SK-N-SH treated with all-trans-retinoic acid at 6 μM for 48 hours (cell line): ENCODE measurements around the gene DBX1.

Experiments used
- ARNTL ChIP-seq: fragments of 450-650 bp; formaldehyde crosslinking; IDR thresholded peaks from 2 replicates; pipeline ENCODE4 v1.5.0; 2020; ENCODE audit warnings: low read depth, mild to moderate bottlenecking, moderate library complexity, borderline replicate concordance
- CSDC2 ChIP-seq: fragments of 250-450 bp; sonication (Bioruptor Pico); IDR thresholded peaks from 2 replicates; pipeline ENCODE4 v1.5.0; 2020; ENCODE audit warnings: mild to moderate bottlenecking, moderate library complexity
- CSRNP3 ChIP-seq: fragments of 250-450 bp; sonication (Bioruptor Pico); IDR thresholded peaks from 2 replicates; pipeline ENCODE4 v1.5.1; 2021; ENCODE audit warnings: mild to moderate bottlenecking, moderate library complexity
- ESRRG ChIP-seq: fragments of 250-450 bp; sonication (Bioruptor Pico); IDR thresholded peaks from 2 replicates; pipeline ENCODE4 v1.6.1; 2021; ENCODE audit warnings: mild to moderate bottlenecking
- OSR1 ChIP-seq: fragments of 250-450 bp; sonication (Bioruptor Pico); IDR thresholded peaks from 2 replicates; pipeline ENCODE4 v1.8.0; 2022; ENCODE audit warnings: moderate library complexity, mild to moderate bottlenecking, inconsistent platforms
- POU6F1 ChIP-seq: fragments of 250-450 bp; sonication (Bioruptor Pico); IDR thresholded peaks from 2 replicates; pipeline ENCODE4 v1.8.0; 2021; ENCODE audit warnings: low read depth, mild to moderate bottlenecking, moderate library complexity, borderline replicate concordance
- PPARA ChIP-seq: fragments of 250-450 bp; sonication (Bioruptor Pico); IDR thresholded peaks from 2 replicates; pipeline ENCODE4 v1.5.0; 2020; ENCODE audit warnings: mild to moderate bottlenecking, borderline replicate concordance
- SNAI2 ChIP-seq: fragments of 250-450 bp; sonication (Bioruptor Pico); IDR thresholded peaks from 2 replicates; pipeline ENCODE4 v1.5.0; 2020; ENCODE audit warnings: mild to moderate bottlenecking, moderate library complexity
- TCF4 ChIP-seq: fragments of 250-450 bp; sonication (Bioruptor Pico); IDR thresholded peaks from 2 replicates; pipeline ENCODE4 v1.8.0; 2021; ENCODE audit warnings: mild to moderate bottlenecking, moderate library complexity, borderline replicate concordance
- TOX ChIP-seq: fragments of 250-450 bp; sonication (Bioruptor Pico); IDR thresholded peaks from 2 replicates; pipeline ENCODE4 v1.8.0; 2021; ENCODE audit warnings: mild to moderate bottlenecking, moderate library complexity, borderline replicate concordance
- ZC3H10 ChIP-seq: fragments of 250-450 bp; sonication (Bioruptor Pico); IDR thresholded peaks from 2 replicates; pipeline ENCODE4 v1.5.1; 2021; ENCODE audit warnings: mild to moderate bottlenecking, moderate library complexity
- ZFP3 ChIP-seq: fragments of 250-450 bp; sonication (Bioruptor Pico); IDR thresholded peaks from 2 replicates; pipeline ENCODE4 v1.5.0; 2020; ENCODE audit warnings: mild to moderate bottlenecking, moderate library complexity
- ZNF70 ChIP-seq: fragments of 450-650 bp; formaldehyde crosslinking; IDR thresholded peaks from 2 replicates; pipeline ENCODE4 v1.5.0; 2020; ENCODE audit warnings: mild to moderate bottlenecking, moderate library complexity
- ZNF8 ChIP-seq: fragments of 450-650 bp; formaldehyde crosslinking; IDR thresholded peaks from 2 replicates; pipeline ENCODE4 v1.5.0; 2020; ENCODE audit warnings: mild to moderate bottlenecking, moderate library complexity

- TF ChIP-seq SNAI2 = no peak
- TF ChIP-seq CSRNP3 (CRISPR knock-in tag) = no peak
- TF ChIP-seq ARNTL (CRISPR knock-in tag) = no peak
- no peak for TF ChIP-seq ZNF70 (CRISPR knock-in tag)
- TF ChIP-seq POU6F1 (CRISPR knock-in tag) = no peak
- TF ChIP-seq TCF4 (CRISPR knock-in tag) = no peak
- no peak for TF ChIP-seq ZNF8 (CRISPR knock-in tag)
- TF ChIP-seq ZFP3 = no peak
- no peak for TF ChIP-seq OSR1 (CRISPR knock-in tag)
- no peak for TF ChIP-seq ESRRG (CRISPR knock-in tag)
- TF ChIP-seq ZC3H10 (CRISPR knock-in tag) = no peak
- TF ChIP-seq CSDC2 (CRISPR knock-in tag) = no peak
- no peak for TF ChIP-seq PPARA (CRISPR knock-in tag)
- no peak for TF ChIP-seq TOX (CRISPR knock-in tag)
Measured at GRCh38 chr11:20177136-20177535, 16.9 kb upstream of the DBX1 start.
